ENCODE measurements around the gene ATOX1.

The ATOX1 gene

GRCh38 chr5:151770383-151771258, 12.2 kb upstream of the ATOX1 start:
- DNase-seq (ENCODE audit: low spot score): peak; percentile 79

GRCh38 chr5:151766975-151767374, 8.5 kb upstream of the ATOX1 start:
- no peak for DNase-seq (ENCODE audit: low spot score)

GRCh38 chr5:151764801-151765200, 6.4 kb upstream of the ATOX1 start:
- DNase-seq (ENCODE audit: low spot score): no peak

GRCh38 chr5:151758141-151758429, 346 bp downstream of the ATOX1 start:
- DNase-seq (ENCODE audit: low spot score): no peak

- DNase-seq (ENCODE audit: low spot score): peak; percentile 31
Observed at GRCh38 chr5:151757233-151758140, 944 bp downstream of the ATOX1 start.

GRCh38 chr5:151755383-151755782, 3.0 kb downstream of the ATOX1 start:
- DNase-seq (ENCODE audit: low spot score): no peak

- DNase-seq (ENCODE audit: low spot score): no peak
Observed at GRCh38 chr5:151751593-151751992, 6.8 kb downstream of the ATOX1 start.

- peak; percentile 68 for DNase-seq (ENCODE audit: low spot score)
Observed at GRCh38 chr5:151751091-151751490, 7.3 kb downstream of the ATOX1 start.

- no peak for DNase-seq (ENCODE audit: low spot score)
Observed at GRCh38 chr5:151750121-151750520, 8.3 kb downstream of the ATOX1 start.

GRCh38 chr5:151745071-151745705, 13.2 kb downstream of the ATOX1 start:
- peak; percentile 74 for DNase-seq (ENCODE audit: low spot score)

- DNase-seq (ENCODE audit: low spot score): no peak
Observed at GRCh38 chr5:151743530-151743929, 14.9 kb downstream of the ATOX1 start.

- DNase-seq (ENCODE audit: low spot score): peak; percentile 59
Observed at GRCh38 chr5:151742870-151743294, 15.5 kb downstream of the ATOX1 start.

GRCh38 chr5:151741678-151742423, 16.6 kb downstream of the ATOX1 start:
- peak; percentile 28 for DNase-seq (ENCODE audit: low spot score)

GRCh38 chr5:151740958-151741373, 17.5 kb downstream of the ATOX1 start:
- DNase-seq (ENCODE audit: low spot score): peak; percentile 43

GRCh38 chr5:151740336-151740942, 18.0 kb downstream of the ATOX1 start:
- peak; percentile 83 for DNase-seq (ENCODE audit: low spot score)

GRCh38 chr5:151739939-151740335, 18.5 kb downstream of the ATOX1 start:
- DNase-seq (ENCODE audit: low spot score): peak; percentile 77

GRCh38 chr5:151739395-151739794, 19.0 kb downstream of the ATOX1 start:
- no peak for DNase-seq (ENCODE audit: low spot score)

GRCh38 chr5:151738125-151738848, 20.1 kb downstream of the ATOX1 start:
- DNase-seq (ENCODE audit: low spot score): peak; percentile 34

- DNase-seq (ENCODE audit: low spot score): no peak
Observed at GRCh38 chr5:151737431-151737830, 21.0 kb downstream of the ATOX1 start.

GRCh38 chr5:151735646-151736045, 22.8 kb downstream of the ATOX1 start:
- DNase-seq (ENCODE audit: low spot score): no peak

- DNase-seq (ENCODE audit: low spot score): no peak
Observed at GRCh38 chr5:151734064-151734408, 24.4 kb downstream of the ATOX1 start.
